Osteoblast (primary cell): ENCODE results near the gene PKN3. TPM values are rescaled to one million over a fixed set of nuclear protein-coding genes. Genes with fewer than 3 reads are reported as not detected.

Source experiments
- DNase-seq: peaks from one replicate; pipeline ENCODE4 v3.0.0; 2011; ENCODE audit warnings: low spot score, mixed read lengths; ENCODE audit not compliant: insufficient read length; ENCODE audit errors: missing footprints
- H2AFZ ChIP-seq: 2 replicates; pipeline ENCODE4 v1.6.0; 2011; ENCODE audit warnings: mild to moderate bottlenecking, low read length
- H3K27ac ChIP-seq: 2 replicates; pipeline ENCODE4 v1.5.1; 2011; ENCODE audit warnings: mild to moderate bottlenecking, low read depth, low read length, moderate library complexity
- H3K27me3 ChIP-seq: 2 replicates; pipeline ENCODE4 v1.6.0; 2012; ENCODE audit warnings: mild to moderate bottlenecking, control low read depth, inconsistent platforms, low read length, moderate library complexity; ENCODE audit not compliant: insufficient read depth
- H3K36me3 ChIP-seq: 2 replicates; pipeline ENCODE4 v1.5.1; 2011; ENCODE audit warnings: mild to moderate bottlenecking, low read length, control low read depth, moderate library complexity; ENCODE audit not compliant: insufficient read depth
- H3K4me1 ChIP-seq: 2 replicates; pipeline ENCODE4 v1.5.1; 2011; ENCODE audit warnings: mild to moderate bottlenecking, low read length, control low read depth, moderate library complexity; ENCODE audit not compliant: insufficient read depth
- H3K4me2 ChIP-seq: 2 replicates; pipeline ENCODE4 v1.6.0; 2011; ENCODE audit warnings: mild to moderate bottlenecking, low read length; ENCODE audit not compliant: insufficient read depth
- H3K4me3 ChIP-seq: fragments of 200-600 bp; sonication (generic); 3 replicates; pipeline ENCODE4 v1.5.1; 2012; ENCODE audit warnings: mild to moderate bottlenecking, low read length, inconsistent platforms; ENCODE audit not compliant: insufficient read depth
- H3K79me2 ChIP-seq: 2 replicates; pipeline ENCODE4 v1.6.0; 2012; ENCODE audit warnings: mild to moderate bottlenecking, low read length, control low read depth, inconsistent platforms; ENCODE audit not compliant: insufficient read depth
- H3K9me3 ChIP-seq: 2 replicates; pipeline ENCODE4 v1.5.1; 2011; ENCODE audit warnings: low read depth, low read length, control low read depth
- H4K20me1 ChIP-seq: 2 replicates; pipeline ENCODE4 v1.6.0; 2012; ENCODE audit warnings: mild to moderate bottlenecking, low read length, control low read depth; ENCODE audit not compliant: insufficient read depth
- CTCF ChIP-seq: IDR thresholded peaks from 2 replicates; pipeline ENCODE4 v1.5.1; 2011; ENCODE audit warnings: mild to moderate bottlenecking, low read depth, low read length, moderate library complexity; ENCODE audit errors: extremely low read depth
- total RNA-seq: library from RNA; depleted of rRNA; stranded (reverse); fragments of >200 nt; gene quantifications from 2 replicates; pipeline ENCODE4 v1.2.3, GENCODE V29; 2012

PKN3 gene
- total RNA-seq, 1 donor, result 4.3 TPM

- no peak for DNase-seq
- no peak overlapping the region for H2AFZ ChIP-seq
- no peaks in the 10 kb centered on the region for H3K4me1 ChIP-seq
- peaks cover 12% of the 10 kb centered on the region for H3K36me3 ChIP-seq
- H3K27me3 ChIP-seq, result no peaks in the 10 kb centered on the region
- no peak overlapping the region for H3K4me3 ChIP-seq
- H3K9me3 ChIP-seq, result no peaks in the 10 kb centered on the region
- no peak overlapping the region for H3K4me2 ChIP-seq
- no peak overlapping the region for H3K27ac ChIP-seq
- no peaks in the 10 kb centered on the region for H3K79me2 ChIP-seq
- no peaks in the 10 kb centered on the region for H4K20me1 ChIP-seq
- no peak for TF ChIP-seq CTCF
These were observed 44.9 kb downstream of the PKN3 start for GRCh38 chr9:128747241-128747640.

- peak; percentile 61 for DNase-seq
- H4K20me1 ChIP-seq, result peaks cover 11% of the 10 kb centered on the region
- peaks cover 29% of the 10 kb centered on the region for H3K36me3 ChIP-seq
- H2AFZ ChIP-seq, result no peak overlapping the region
- H3K9me3 ChIP-seq, result no peaks in the 10 kb centered on the region
- H3K27me3 ChIP-seq, result no peaks in the 10 kb centered on the region
- no peak overlapping the region for H3K27ac ChIP-seq
- H3K79me2 ChIP-seq, result peaks cover 3% of the 10 kb centered on the region
- no peak overlapping the region for H3K4me2 ChIP-seq
- TF ChIP-seq CTCF, result no peak
- no peak overlapping the region for H3K4me3 ChIP-seq
- no peaks in the 10 kb centered on the region for H3K4me1 ChIP-seq
These were observed 48.8 kb downstream of the PKN3 start for GRCh38 chr9:128750926-128751595.

GRCh38 chr9:128753627-128754026 lies 51.3 kb downstream of the PKN3 start:
- Histone ChIP-seq H3K4me1 (no peaks in the 10 kb centered on the region), H3K36me3 (peaks cover 29% of the 10 kb centered on the region), H3K27ac (no peak overlapping the region), H3K4me3 (no peak overlapping the region), H3K9me3 (no peaks in the 10 kb centered on the region), H3K4me2 (no peak overlapping the region), H3K27me3 (no peaks in the 10 kb centered on the region), H2AFZ (no peak overlapping the region), H3K79me2 (peaks cover 5% of the 10 kb centered on the region), H4K20me1 (peaks cover 14% of the 10 kb centered on the region)
- DNase-seq, result no peak
- TF ChIP-seq CTCF, result no peak

GRCh38 chr9:128757602-128758001 lies 55.3 kb downstream of the PKN3 start:
- no peaks in the 10 kb centered on the region for H3K4me1 ChIP-seq
- DNase-seq, result no peak
- H3K27me3 ChIP-seq, result no peaks in the 10 kb centered on the region
- no peak overlapping the region for H3K27ac ChIP-seq
- H3K9me3 ChIP-seq, result no peaks in the 10 kb centered on the region
- no peak overlapping the region for H3K4me2 ChIP-seq
- peaks cover 9% of the 10 kb centered on the region for H3K79me2 ChIP-seq
- H3K4me3 ChIP-seq, result no peak overlapping the region
- peaks cover 14% of the 10 kb centered on the region for H4K20me1 ChIP-seq
- peaks cover 13% of the 10 kb centered on the region for H3K36me3 ChIP-seq
- TF ChIP-seq CTCF, result no peak
- no peak overlapping the region for H2AFZ ChIP-seq
